Activated gamma-delta T cell (primary cell): ENCODE results near the gene ZFAND2A.
"Not testable (repeated sequence)": the region's sequence is repeated elsewhere in the genome, so short reads cannot be mapped to it uniquely, and the experiment has no call there.

Experiments used
- DNase-seq: peaks from one replicate; lab custom pipeline; 2025; lab: John Stamatoyannopoulos, UW

ZFAND2A gene

DNA sequence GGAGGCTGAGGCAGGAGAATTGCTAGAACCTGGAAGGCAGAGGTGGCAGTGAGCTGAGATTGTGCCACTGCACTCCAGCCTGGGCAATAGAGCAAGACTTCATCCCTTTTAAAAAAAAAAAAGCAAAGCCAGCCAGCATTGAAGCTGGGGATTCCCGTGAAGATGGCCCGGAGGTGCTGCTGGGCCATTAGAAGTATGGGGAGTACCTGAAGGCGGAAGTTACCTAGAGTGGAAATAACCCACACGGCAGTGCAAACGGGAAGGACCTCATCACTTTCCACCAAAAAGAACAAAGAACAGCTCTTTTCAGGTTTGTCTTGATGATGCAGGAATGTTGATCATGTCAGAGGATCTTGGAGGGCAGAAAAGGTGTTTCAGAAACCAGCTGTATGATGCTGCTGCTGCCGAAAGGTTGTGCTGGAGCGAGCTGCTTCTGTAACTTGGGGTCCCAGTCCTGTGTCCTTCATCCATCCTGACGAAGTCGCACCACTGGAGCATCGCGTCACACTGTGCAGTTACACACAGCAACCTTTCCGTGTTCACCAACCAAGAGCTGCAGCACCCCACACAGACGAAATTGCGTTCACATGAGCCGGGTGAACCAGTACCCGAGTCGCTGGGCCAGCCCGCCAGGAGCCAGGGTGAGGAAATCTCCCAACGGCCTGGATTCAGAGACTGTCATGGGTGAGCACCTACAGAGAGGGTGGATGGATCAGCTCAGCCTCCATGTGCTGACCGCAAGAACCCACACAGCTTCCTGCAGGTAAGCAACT is 8.2 kb downstream of the ZFAND2A start:
- no peak for DNase-seq

DNA sequence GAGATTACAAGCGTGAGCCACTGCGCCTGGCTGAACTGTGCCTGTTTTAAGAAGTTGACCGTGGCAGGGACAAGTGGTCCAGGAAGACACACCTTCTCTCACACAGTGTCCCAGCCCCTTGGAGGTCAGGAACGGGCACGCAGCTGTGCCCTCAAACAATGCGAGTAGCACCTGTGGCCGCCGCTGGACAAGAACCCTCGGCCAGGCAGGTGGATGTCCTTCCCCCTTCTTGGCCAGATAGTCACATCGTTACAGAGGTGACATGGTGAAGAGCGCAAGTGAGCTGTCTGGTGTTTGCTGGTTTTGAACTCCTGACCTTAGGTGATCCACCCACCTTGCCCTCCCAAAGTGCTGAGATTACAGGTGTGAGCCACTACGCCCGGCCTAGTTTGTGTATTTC is 8.8 kb downstream of the ZFAND2A start:
- DNase-seq: no peak

DNA sequence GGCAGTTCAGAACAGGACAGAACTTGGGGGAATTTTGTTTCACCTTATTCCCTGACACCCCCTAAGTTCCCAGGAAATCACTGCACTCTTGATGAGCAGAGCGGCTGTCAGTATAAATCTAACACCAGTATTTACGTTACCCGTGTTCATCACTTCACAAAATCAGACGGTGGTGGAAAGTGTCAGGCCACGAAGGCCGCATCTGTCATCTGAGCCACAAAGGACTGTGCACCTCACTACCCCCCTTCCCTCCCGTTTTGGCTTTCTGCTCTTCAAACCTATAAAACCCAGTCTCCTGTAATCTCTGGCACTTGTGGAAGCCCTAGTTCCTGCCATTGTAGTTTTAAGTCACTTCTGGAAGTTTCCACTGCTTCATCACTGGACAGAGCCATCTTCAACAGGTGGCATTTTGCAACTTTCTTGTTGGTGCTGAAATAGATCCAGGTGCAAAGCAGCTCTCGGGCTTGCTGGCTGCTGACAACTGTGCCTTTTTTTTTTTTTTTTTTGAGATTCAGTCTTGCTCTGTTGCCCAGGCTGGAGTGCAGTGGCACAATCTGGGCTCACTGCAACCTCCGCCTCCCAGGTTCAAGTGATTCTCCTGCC is 9.5 kb downstream of the ZFAND2A start:
- DNase-seq: no peak

DNA sequence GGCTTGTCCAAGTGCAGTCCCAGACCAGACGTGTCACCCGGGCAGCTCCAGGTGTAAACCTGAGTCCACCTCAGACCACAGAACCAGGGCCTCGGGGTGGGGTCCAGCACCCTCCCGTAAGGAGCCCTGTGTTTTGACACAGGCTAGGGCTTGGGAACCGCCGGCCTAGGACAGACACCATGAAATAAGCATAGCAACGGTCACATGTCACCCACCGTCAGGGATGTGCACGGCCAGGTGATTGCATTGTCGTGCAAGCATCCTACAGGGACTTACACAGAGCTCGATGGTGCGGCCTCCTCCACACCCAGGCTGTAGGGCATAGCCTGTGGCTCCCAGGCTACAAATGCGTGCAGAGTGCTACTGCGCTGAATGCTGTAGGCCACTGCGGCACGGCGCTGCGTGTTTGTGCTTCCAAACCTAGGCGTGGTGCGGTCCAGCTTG is 10.6 kb downstream of the ZFAND2A start:
- no peak for DNase-seq

DNA sequence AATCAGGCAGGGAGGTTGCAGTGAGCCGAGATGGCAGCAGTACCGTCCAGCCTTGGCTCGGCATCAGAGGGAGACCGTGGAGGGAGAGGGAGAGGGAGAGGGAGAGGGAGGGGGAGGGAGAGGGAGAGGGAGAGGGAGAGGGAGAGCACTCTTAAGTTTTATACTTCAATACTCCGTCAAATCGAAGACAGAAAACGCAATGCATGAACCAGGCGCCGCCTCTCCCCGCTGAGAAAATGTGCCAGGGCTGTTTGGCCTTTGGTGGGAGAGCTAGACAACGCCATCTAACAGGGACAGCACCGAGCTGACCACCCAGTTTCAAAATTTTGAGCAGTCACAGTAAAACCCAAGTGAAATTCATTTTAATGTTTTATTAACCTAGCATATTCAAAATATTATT is 12.1 kb downstream of the ZFAND2A start:
- not testable (repeated sequence) for DNase-seq

DNA sequence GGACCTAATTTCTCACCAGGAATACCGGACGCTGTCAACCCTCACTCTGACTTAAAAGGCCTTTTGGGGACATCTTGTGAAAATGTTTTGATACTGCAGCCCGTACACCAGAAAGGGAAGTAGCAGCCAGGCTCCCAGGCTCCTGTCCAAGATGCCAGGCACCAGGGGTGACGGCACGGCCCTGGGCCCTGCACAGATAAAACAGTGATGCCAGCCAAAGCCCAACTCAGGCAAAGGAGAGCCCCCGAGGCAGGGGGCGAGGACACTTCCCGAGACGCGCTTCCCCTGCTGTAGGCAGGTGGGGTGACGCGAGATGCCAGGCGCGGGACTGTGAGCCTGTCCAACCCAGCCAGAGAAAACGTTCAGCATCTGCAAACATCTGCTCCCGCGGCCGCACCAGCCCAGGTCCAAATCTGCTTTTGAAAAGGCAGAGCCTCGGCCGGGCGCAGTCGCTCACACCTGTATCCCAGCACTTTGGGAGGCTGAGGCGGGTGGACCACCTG is 15.7 kb downstream of the ZFAND2A start:
- no peak for DNase-seq

DNA sequence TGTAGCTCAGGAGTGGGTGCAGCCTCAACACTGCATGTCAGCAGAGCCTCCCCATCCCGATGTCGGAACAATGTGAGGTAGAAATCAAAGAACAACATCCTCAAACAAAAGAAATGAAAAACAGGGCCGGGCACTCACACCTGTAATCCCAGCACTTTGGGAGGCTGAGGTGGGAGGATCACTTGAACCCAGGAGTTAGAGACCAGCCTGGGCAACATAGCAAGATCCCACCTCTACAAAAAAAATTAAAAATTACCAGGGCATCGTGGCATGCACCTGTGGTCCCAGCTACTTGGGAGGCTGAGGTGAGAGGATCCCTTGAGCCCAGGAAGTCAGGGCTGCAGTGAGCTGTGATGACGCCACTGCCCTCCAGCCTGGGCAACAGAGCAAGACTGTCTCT is 17.0 kb downstream of the ZFAND2A start:
- not testable (repeated sequence) for DNase-seq

DNA sequence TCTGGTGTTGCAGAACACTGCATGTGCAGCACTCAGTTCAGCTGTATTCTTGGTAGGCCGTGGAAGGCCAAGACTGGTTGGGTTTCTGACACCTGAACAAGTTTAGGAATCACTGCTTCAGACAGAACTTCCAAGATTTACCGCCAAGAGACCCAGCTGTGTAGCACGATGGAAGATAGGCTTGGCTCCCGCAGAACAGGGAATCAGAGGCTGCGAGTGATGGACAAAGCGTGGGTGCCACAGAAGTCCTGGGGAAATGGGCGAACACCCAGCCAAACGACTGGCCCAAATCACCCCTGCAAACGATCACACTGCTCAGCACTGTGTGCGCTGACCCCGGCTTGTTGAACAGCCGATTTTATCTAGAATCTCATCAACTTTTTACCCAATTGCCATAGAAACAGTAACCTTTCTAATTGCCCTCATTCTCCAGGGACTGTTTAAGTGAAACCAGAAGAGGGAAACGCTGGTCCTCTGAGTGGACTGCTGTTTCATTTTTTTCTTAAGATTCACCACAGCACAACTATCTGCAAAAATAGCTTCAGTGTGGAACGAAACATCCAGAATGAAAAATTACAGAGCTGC is 17.9 kb downstream of the ZFAND2A start:
- DNase-seq: no peak

DNA sequence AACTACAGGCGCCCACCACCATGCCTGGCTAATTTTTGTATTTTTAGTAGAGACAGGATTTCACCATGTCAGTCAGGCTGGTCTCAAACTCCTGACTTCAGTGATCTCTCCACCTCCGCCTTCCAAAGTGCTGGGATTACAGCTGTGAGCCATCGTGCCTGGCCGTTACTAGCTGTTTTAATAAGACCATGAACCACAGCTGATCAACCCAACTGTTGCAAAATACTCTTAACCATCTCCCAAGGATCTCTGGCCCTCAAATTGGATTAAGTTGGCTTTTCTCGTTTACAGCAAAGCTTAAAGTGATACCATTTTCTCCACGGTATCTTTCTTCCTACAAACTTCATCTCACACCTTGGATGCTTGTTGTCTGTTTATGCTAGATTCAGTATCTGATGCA is 18.3 kb downstream of the ZFAND2A start:
- no peak for DNase-seq

DNA sequence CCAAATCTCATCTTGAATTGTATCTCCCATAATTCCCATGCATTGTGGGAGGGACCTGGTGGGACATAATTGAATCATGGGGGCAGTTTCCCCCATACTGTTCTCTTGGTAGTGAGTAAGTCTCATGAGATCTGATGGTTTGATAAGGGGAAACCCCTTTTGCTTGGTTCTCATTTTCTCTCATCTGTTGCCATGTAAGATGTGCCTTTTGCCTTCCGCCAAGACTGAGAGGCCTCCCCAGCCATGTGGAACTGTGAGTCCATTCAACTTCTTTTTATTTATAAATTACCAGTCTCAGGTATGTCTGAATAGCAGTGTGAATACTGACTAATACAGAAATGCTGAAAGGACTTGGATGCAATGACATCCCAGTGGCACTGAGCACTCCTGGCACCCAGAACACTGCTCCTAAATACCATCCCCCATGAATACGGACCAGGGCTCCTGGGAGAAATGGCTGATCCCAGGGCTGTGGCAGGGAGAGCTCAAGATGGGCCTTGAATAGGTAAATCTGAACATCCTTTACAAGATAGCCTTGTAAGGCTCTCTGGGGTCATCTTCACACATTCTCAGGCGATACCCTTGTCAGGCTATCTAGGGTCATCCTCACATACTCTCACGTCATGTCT is 19.4 kb downstream of the ZFAND2A start:
- DNase-seq: no peak

DNA sequence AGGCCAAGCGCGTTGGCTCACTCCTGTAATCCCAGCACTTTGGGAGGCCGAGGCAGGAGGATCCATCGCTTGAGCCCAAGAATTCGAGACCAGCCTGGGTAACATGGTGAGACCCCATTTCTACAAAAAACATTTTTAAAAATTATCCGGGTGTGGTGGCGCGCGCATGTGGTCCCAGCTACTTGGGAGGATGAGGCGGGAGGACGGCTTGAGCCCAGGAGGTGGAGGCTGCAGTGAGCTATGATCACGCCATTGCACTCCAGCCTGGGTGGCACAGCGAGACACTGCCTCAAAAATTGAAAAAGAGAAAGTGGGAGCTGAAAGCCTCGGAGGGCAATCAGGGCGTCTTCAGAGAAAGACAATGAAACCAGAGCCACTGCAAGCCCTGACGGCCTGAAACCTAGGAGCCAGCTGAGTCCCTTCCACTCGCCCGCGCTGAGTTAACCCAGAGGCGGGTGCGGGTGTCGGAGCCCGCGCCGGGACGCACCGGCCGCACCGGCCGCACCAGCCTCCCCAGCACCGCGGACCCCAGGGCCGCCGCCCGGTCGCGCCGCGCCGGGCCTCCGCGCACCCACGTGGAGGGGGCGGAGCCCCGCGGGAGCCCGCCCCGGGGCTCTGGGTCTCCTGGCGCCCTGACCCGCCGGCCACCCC is 22.4 kb downstream of the ZFAND2A start:
- DNase-seq: no peak

DNA sequence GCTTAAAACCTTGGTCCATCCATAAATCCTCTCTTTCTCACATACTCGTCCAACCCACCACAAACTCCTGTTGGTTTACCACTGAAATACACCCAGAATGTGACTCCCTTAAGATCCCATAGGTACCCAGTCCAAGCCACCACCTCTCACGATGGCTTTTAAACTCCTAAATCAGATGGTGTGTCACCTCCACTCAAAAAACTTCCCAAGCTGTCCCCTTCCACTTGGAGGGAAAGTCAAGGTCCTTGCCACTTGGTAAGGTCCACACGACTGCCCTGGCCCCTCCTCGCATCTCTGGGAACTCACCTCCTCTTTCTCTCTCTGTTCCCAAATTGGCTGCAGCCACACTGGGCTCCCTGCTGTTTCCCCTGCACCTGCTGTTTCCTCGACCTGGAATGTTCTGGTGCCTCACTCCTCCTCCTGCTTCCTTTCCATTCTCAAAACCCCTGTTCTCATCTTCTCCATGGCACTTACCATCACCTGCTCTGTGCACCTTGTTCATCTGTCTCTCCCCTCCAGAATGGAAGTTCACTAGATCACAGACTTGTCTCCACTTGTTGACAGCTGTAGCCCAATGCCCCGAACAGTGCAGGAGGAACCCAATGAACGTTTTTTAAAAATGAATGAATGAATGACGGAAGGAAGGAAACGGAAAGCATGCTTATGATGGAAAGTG is 23.0 kb downstream of the ZFAND2A start:
- DNase-seq: no peak

DNA sequence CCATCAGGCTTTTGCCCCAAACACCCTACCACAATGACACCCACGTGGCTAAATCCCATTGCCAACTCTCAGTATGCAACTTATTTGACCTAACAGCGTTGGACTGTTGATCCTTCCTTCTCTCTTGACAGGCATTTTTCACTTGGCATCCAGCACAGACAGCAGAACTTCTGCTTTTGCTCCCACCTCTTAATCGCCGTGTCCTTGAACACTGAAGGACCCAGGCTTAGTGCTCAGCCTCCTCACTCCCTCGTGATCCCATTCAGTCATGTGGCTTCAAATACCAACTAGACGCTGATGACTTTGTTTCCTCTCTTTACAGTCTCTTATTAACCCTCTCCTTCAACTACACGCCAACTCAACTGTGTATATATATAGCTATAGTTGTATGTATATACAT is 25.0 kb downstream of the ZFAND2A start:
- DNase-seq: no peak

DNA sequence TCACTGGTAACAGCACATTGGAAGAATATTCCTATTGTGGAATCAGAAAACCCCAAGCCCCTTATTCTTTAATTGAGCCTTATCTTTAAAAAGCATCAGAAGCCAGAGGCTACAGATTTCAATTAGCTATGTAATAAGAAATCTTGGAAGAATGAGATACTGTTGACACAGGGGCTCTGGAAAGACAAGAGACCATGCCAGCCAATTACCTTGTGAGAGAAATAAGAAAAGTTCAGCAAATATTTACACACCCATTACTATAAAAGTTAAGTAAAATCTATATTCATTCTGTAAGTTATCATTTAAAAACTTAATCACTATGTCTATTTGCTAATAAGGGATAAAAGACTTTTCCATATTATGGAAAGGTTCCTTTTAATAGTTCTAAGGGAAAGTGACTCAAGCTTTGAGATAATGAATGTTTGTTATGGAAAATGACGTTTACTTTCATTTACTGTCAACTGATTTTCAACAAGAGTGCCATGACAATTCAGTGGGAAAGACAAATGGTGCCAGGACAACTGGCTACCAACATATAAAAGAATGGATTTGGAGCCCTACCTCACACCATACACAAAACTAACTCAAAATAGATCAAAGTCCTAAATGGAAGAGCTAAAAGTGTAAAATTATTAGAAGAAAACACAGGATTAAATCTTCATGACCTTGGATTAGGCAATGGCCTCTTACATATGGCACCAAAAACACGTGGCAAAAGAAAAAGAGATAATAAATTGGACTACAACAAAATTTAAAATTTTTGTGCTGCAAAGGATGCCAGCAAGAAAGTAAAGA is 28.3 kb downstream of the ZFAND2A start:
- DNase-seq: no peak

DNA sequence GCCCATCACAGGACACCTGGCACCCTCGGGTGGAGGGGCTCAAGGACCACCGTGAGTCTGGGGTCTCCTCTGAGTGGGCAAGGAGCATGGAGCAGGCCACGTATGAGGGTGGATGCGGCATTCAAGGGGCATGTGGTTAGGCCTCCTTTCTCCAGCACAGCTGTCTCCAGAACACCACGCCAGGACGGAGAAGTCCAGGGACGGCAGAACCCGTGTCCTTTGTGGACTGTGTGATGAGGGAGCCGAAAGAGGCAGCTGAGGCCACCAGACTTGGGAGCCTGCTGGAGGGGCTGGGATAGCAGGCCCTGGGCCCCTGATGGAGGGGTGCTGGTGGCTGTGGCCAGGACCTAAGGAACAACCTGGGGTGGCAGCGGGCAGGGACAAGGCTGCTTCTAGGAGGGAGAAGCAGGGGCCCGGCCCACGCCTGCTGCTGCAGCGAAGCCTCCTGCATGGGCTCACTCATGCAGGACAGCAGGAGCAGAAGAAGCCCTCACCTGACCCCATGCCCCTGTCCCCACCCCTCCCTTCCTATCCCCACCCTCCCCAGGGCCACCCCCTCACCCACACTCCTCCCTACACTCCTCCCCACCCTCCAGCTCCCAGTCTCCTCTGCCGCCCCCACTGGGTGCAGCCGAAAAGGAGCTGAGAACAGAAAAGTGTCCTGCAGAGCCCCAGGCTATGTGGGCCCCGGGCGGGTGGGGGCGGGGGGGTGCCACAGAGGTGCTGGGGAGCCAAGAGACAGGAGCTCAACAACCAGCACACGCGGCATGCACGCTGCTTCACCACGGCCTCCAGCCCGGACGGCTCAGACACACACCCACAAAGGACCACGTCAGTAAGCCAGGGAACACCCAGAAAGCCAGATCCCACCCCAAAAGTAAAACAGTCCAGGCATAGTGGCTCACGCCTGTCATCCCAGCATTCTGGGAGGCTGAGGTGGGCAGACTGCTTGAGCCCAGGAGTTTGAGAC is 29.7 kb downstream of the ZFAND2A start:
- no peak for DNase-seq

DNA sequence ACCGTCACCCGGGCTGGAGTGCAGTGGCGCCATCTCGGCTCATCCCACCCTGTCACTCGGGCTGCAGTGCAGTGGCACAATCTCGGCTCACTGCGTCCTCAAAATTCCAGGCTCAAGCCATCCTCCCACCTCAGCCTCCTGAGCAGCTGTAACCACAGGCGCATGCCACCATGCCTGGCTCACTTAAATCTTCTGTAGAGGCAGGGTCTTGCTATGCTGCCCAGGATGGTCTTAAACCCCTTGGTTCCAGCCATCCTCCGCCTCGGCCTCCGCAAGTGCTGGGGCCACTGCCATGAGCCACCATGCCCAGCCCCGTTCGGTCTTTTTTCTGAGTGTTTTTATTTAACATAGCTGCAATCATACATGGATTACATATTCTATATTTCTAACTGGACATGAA is 30.6 kb downstream of the ZFAND2A start:
- DNase-seq: no peak

DNA sequence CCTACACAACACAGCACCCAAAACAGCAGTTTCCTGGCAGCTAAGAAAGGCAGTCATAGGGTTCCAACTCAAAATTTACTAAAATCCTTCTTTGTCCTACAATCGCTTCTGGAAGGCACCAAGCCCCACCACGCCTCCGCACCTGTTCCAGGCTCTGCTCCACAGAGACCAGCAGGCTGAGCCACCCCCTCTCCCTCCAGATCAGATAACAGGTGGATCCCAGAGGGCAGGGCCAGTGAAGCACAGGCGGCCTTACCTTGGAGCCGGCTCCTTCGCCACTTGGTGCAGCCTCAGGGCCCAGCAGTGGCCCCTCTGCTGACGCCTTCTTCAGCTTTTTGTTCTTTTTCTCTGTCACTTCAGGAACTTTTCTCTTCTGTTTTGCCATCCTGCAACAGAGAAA is 33.0 kb downstream of the ZFAND2A start:
- DNase-seq: no peak

DNA sequence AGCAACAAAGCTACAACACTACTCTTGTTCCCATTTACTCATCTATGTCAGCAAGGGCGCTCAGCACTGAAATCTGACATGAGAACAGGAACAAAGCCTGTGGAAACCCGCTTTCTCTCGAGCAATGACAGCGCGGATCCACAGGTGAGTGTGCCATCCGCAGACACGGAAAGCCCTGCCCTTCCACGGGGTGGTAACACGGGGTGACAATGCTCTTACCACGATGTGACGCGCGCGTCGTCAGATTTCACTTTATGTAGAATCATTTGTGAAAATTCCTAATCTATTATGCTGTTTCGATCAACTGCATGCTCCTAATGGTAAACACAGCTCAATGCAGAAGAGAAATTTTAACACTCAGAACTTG is 34.4 kb downstream of the ZFAND2A start:
- no peak for DNase-seq

DNA sequence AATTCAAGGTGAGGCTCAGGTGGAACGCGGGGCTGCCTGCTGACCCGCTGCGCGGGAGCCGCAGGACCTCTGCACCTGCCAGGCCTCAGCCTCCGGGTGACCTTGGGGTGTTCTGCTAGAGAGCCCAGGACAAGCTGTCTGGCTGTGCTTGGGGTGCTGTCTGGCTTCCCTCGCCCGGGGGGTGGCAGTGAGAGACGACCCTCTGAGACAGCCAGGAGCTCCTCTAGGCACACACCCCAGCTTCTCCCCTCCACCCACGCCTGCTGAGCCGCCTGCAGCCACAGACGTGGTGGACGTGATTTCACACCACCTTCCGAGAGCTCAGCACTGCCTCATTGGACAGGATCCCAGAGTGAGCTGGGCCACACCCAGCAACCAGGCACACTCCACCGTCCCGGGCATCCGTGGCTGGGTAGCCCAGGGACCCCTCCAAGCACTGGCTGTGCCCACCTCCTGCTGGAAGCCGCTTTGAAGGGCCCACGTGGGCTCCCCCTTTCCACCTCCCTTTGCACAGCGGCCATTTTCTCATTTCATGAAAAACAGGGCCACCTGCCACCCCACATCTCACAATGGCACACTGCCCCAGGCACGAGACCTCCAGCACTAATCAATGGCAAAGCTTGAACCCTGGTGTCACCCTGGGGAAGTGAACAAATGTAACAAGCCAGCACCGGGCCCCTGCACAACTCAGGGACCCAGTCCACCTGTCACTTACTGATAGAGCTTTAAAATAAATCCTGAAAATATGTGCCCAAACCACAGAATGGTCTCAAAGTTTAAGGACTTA is 35.0 kb downstream of the ZFAND2A start:
- no peak for DNase-seq
